MM.1S (cell line): Measurements from ENCODE around the gene TSSK3.

Experiments
- EZH2 ChIP-seq: fragments of 300-600 bp; sonication (generic); optimal IDR thresholded peaks from 2 replicates; pipeline ENCODE3; 2017; ENCODE audit warnings: low read depth, mild to moderate bottlenecking, antibody characterized with exemption, low read length, mixed read lengths
- TF ChIP-seq, protein P1 (sequence below): fragments of 300-600 bp; sonication (generic); IDR thresholded peaks from 2 replicates; pipeline ENCODE4 v1.5.1; 2016; ENCODE audit warnings: antibody characterized with exemption, low read length, mixed read lengths

GRCh38 chr1:32380057-32380456, 17.7 kb downstream of the TSSK3 start:
- TF ChIP-seq, protein P1, sequence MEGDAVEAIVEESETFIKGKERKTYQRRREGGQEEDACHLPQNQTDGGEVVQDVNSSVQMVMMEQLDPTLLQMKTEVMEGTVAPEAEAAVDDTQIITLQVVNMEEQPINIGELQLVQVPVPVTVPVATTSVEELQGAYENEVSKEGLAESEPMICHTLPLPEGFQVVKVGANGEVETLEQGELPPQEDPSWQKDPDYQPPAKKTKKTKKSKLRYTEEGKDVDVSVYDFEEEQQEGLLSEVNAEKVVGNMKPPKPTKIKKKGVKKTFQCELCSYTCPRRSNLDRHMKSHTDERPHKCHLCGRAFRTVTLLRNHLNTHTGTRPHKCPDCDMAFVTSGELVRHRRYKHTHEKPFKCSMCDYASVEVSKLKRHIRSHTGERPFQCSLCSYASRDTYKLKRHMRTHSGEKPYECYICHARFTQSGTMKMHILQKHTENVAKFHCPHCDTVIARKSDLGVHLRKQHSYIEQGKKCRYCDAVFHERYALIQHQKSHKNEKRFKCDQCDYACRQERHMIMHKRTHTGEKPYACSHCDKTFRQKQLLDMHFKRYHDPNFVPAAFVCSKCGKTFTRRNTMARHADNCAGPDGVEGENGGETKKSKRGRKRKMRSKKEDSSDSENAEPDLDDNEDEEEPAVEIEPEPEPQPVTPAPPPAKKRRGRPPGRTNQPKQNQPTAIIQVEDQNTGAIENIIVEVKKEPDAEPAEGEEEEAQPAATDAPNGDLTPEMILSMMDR = no peak
- TF ChIP-seq EZH2 = no peak
